ENCODE results near the gene KCNT1. TPM values are rescaled to one million over a fixed set of nuclear protein-coding genes. Genes with fewer than 3 reads are reported as not detected.

Gene KCNT1
- total and polyA plus RNA-seq, 11 donors, result 0.21 to 7.4 (median 1.9) TPM

DNA sequence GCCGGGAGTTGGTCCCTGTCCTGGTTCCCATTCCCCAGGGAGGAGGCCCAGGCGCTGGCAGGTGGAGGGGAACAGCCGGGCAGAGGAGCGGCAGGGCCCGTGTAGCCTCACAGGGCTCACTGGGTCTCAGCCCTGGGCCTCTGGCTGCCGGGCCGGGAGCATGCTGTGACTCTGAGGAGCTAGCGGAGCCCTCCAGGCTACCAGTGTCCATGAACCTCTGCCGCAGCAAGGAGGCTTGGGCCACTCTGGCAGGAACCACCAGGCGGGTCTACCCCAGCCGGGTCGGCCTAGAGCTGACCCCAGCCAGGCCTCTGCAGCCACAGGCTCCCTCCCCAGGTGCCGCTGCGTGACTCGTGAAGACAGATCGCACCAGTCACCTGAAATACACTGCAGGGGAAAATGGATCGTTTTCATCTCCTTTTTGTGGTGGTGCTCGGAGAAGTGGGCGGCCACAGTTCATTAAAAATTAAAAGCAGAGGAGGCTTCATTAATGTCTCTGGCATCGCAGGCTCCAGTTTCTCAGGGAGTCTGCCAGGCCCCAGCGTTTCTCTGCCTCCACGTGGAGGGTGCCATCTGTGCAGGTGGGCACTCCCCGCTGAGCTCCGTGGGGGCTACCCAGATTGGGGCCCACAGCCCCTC is 43.8 kb downstream of the KCNT1 start:
- TF ChIP-seq, protein P1, sequence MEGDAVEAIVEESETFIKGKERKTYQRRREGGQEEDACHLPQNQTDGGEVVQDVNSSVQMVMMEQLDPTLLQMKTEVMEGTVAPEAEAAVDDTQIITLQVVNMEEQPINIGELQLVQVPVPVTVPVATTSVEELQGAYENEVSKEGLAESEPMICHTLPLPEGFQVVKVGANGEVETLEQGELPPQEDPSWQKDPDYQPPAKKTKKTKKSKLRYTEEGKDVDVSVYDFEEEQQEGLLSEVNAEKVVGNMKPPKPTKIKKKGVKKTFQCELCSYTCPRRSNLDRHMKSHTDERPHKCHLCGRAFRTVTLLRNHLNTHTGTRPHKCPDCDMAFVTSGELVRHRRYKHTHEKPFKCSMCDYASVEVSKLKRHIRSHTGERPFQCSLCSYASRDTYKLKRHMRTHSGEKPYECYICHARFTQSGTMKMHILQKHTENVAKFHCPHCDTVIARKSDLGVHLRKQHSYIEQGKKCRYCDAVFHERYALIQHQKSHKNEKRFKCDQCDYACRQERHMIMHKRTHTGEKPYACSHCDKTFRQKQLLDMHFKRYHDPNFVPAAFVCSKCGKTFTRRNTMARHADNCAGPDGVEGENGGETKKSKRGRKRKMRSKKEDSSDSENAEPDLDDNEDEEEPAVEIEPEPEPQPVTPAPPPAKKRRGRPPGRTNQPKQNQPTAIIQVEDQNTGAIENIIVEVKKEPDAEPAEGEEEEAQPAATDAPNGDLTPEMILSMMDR (IDR thresholded peaks at IDR 0.05), result no peak
- TF ChIP-seq POLR2A (IDR thresholded peaks at IDR 0.05), result no peak
- Histone ChIP-seq H3K27ac (no peak overlapping the region), H3K4me3 (no peak overlapping the region), H3K4me1 (peaks cover 0 to 16% (median 4%) of the 10 kb centered on the region in 12 donors), H3K36me3 (no peaks in the 10 kb centered on the region), H3K9me3 (no peaks in the 10 kb centered on the region), H3K27me3 (peaks cover 0 to 11% (median 0%) of the 10 kb centered on the region in 9 donors)
- ATAC-seq (no peak), DNase-seq (no peak)
- WGBS, 4 donors, result 83 to 90% (median 86%) methylated on average over 19 to 24 of the region's 24 CpGs
- intact Hi-C loops (cut with DNase I), result no loop called here

DNA sequence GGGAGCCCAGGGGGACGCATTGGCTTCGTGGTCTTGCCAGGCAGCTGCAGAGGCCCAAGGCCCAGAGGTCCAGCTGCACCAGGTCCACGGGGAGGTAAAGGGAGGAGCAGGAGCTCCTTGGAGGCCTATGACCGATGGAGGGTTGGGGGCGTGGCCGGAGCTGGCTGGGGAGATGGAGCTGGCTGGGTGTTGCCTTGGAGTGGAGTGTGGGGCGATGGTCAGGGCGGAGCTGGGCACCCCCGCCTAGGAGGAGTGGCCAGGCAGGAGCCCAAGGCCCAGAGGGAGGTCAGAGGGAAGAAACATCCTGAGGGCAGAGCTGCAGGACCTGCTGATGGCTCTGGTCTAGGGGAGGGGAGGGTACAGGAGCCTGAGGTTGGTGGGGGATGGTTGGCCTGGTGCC is 44.6 kb downstream of the KCNT1 start:
- peaks cover 0 to 17% (median 0%) of the 10 kb centered on the region in 9 donors for H3K27me3 ChIP-seq
- H3K9me3 ChIP-seq, result no peaks in the 10 kb centered on the region
- intact Hi-C loops (cut with DNase I), result no loop called here
- WGBS, 4 donors, result 68 to 76% (median 71%) methylated on average over 8 to 9 of the region's 9 CpGs
- DNase-seq (no peak), ATAC-seq (no peak)
- H3K4me1 ChIP-seq, result peaks cover 0 to 16% (median 4%) of the 10 kb centered on the region in 12 donors
- no peaks in the 10 kb centered on the region for H3K36me3 ChIP-seq
- no peak for TF ChIP-seq POLR2A (IDR thresholded peaks at IDR 0.05)
- TF ChIP-seq, protein P1 (IDR thresholded peaks at IDR 0.05), result no peak
- no peak overlapping the region for H3K4me3 ChIP-seq
- no peak overlapping the region for H3K27ac ChIP-seq

DNA sequence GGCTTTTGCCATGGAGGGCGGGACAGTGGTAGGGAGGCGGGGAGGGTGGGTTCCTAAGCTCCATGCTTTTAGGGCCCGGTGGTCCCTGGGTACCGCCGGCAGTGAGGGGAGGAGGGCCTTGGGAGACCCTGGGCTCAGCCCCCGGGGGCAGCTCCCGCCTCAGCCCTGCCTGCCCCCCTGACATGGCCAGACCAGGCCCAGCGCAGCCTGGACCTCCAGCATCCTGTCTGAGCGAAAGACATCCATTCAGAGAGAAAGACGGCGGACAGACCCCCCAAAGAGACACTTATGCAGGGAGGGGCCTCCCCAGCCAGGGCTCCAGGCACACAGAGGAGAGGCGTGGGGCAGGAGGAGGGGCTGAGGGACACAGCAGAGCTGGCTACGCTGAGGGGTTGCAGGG is 45.3 kb downstream of the KCNT1 start:
- Histone ChIP-seq H3K4me3 (no peak overlapping the region), H3K36me3 (no peaks in the 10 kb centered on the region), H3K4me1 (peaks cover 0 to 16% (median 4%) of the 10 kb centered on the region in 12 donors), H3K9me3 (no peaks in the 10 kb centered on the region), H3K27ac (no peak overlapping the region), H3K27me3 (peaks cover 0 to 17% (median 0%) of the 10 kb centered on the region in 9 donors)
- ATAC-seq (no peak), DNase-seq (no peak)
- intact Hi-C loops (cut with DNase I), result no loop called here
- TF ChIP-seq, protein P1 (IDR thresholded peaks at IDR 0.05), result no peak
- no peak for TF ChIP-seq POLR2A (IDR thresholded peaks at IDR 0.05)
- 70 to 81% (median 74%) methylated on average over 11 to 13 of the region's 13 CpGs for WGBS, 4 donors

DNA sequence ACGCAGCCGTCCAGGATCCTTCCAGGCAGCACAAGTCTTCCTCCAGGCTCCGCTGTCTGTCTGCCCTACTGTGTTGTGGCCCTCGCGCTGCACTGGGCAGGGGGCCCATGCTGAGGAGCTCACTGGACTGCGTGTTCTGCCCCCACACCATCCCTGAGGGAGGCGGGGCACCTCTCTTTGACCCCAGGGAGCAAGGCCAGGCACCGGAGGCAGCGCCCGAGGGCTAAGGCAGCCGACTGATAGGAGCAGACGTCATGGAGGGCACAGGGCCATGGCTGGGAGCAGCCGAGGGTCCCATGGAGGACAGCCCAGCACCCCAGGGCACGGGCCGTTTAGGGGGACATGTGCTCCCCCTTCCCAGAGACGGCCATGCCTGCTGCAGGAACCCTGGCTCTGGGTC is 46.7 kb downstream of the KCNT1 start:
- H3K9me3 ChIP-seq, result no peaks in the 10 kb centered on the region
- H3K27ac ChIP-seq, result no peak overlapping the region
- DNase-seq (no peak), ATAC-seq (no peak)
- no peaks in the 10 kb centered on the region for H3K36me3 ChIP-seq
- TF ChIP-seq, protein P1 (IDR thresholded peaks at IDR 0.05), result no peak
- TF ChIP-seq POLR2A (IDR thresholded peaks at IDR 0.05), result no peak
- intact Hi-C loops (cut with DNase I), result no loop called here
- peaks cover 0 to 10% (median 4%) of the 10 kb centered on the region in 12 donors for H3K4me1 ChIP-seq
- WGBS, 4 donors, result 71 to 76% (median 73%) methylated on average over 12 to 16 of the region's 16 CpGs
- H3K4me3 ChIP-seq, result no peak overlapping the region
- peaks cover 0 to 17% (median 0%) of the 10 kb centered on the region in 9 donors for H3K27me3 ChIP-seq
